ENCODE measurements around the gene HERC6.

GRCh38 chr4:88382621-88383020 lies 4.0 kb downstream of the HERC6 start:
- TF ChIP-seq, protein P1, sequence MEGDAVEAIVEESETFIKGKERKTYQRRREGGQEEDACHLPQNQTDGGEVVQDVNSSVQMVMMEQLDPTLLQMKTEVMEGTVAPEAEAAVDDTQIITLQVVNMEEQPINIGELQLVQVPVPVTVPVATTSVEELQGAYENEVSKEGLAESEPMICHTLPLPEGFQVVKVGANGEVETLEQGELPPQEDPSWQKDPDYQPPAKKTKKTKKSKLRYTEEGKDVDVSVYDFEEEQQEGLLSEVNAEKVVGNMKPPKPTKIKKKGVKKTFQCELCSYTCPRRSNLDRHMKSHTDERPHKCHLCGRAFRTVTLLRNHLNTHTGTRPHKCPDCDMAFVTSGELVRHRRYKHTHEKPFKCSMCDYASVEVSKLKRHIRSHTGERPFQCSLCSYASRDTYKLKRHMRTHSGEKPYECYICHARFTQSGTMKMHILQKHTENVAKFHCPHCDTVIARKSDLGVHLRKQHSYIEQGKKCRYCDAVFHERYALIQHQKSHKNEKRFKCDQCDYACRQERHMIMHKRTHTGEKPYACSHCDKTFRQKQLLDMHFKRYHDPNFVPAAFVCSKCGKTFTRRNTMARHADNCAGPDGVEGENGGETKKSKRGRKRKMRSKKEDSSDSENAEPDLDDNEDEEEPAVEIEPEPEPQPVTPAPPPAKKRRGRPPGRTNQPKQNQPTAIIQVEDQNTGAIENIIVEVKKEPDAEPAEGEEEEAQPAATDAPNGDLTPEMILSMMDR (IDR thresholded peaks at IDR 0.05) = no peak
- TF ChIP-seq POLR2A (IDR thresholded peaks at IDR 0.05) = no peak
